Skeletal muscle cell (primary cell): Measurements from ENCODE around the gene TMPRSS6.

ENCODE experiments used
- DNase-seq: peaks from one replicate; pipeline ENCODE4 v3.0.0-alpha.2; 2010; ENCODE audit warnings: low read depth
- H3K4me3 ChIP-seq: 2 replicates; pipeline ENCODE4 v1.5.1; 2011; ENCODE audit warnings: low read depth, mild to moderate bottlenecking, control low read depth, low read length, moderate library complexity

TMPRSS6 gene

GRCh38 chr22:37094239-37094638 is 15.3 kb downstream of the TMPRSS6 start:
- no peak overlapping the region for H3K4me3 ChIP-seq
- DNase-seq: no peak

DNA sequence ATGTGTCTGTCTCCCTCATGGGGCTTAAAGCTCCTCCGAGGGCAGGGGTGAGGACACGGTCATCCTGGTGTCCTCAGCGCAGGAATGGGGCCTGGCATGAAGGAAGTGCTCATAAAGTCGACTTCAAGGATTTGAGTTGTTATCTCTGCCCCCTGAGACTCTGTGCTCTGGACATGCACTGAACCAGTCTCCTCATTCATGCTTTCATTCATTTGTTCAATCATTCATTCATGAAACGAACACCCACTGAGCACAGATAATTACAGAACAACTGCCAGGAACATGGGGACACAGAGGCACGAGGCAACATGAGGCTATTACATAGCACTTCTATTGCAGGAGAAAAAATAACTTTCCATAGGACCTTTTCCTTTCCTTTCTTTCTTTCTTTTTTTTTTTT is 16.5 kb downstream of the TMPRSS6 start:
- DNase-seq: no peak
- H3K4me3 ChIP-seq: no peak overlapping the region

DNA sequence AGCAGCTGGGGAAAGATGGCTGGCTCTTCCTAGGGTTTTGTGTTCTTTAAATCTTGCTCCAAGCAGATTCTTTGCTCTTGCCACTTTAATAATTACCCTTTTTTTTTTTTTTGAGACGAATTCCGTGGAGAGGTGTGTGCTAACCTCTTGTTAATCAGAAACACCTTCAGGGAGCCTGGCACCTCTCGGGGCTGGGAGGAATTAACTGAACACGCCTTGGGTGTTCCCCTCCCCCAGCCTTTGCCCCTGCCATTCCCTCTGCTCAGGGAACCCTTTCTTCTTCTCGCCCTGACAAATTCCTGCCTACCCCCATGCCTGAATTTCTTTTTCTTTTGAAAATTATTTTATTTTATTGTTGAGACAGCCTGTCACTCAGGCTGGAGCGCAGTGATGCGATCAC is 17.5 kb downstream of the TMPRSS6 start:
- H3K4me3 ChIP-seq: no peak overlapping the region
- DNase-seq: no peak

- no peak for DNase-seq
- H3K4me3 ChIP-seq: no peak overlapping the region
Observed at GRCh38 chr22:37090920-37091695, 18.4 kb downstream of the TMPRSS6 start.

GRCh38 chr22:37089434-37089833 is 20.1 kb downstream of the TMPRSS6 start:
- H3K4me3 ChIP-seq: no peak overlapping the region
- DNase-seq: no peak

- no peak for DNase-seq
- no peak overlapping the region for H3K4me3 ChIP-seq
Observed at GRCh38 chr22:37088750-37089408, 20.6 kb downstream of the TMPRSS6 start.

DNA sequence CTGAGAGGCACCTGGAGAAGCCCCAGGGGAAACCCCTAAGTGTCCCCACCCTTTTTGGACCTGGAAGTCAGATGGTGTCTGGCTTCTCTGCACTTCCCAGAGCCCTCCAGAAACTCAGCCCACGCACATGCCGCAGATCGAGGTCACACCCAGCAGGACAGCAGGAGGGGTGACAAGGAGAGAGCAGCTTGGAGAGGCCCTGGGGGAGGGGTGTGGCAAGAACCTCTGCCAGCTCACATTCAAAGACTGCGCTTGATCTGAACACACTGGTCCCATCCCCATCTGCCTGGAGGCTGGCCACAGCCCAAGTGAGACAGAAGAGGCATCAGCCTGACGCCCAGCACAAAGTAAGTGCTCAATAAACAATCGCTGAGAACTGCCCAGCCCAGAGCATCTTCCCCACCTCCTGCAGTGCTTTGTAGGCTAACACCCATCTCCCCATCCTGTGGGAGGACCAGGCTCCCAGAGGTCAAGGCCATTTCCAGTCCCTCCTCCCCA is 21.4 kb downstream of the TMPRSS6 start:
- no peak for DNase-seq

DNA sequence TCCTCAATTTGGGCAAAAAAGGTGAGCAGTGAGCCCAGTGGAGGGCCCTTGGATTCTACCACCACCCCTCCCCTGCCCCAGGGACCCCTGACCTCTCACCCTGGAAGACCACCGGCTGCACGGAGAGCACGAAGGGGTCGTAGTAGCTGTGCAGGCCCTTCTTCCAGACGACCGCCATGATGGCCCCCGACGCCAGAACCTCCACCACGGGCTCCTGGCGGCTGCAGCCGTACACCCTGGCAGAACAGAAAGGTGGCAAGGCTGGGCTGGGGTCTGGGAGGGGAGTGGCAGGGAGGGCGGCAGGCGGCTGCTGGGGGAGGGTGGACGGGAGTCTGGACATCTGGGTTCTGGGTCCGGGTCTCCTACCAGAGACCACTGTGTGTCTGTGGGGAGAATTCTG is 23.3 kb downstream of the TMPRSS6 start:
- DNase-seq: no peak
- no peak overlapping the region for H3K4me3 ChIP-seq

More for the DNA sequence above, 21.4 kb downstream of the TMPRSS6 start:
- no peak overlapping the region for H3K4me3 ChIP-seq

DNA sequence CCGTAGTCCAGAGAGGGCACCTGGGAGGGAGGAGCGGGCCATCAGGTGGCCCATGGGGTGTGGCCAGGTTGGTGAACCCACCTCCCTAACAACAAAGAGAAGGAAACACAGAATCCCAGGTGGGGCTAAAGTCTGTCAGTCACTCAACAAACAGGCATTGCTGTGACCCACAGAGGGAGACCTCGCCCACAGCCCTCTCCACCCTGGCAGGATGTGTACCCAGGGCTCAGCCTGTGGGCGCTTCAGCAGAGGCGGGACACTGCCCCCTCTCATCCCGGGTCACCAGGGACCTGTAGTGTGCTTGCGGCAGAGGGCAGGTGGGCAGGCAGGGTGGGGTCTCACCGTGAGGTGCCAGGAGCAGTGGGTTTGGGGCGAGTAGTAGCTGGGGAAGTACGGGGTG is 25.1 kb downstream of the TMPRSS6 start:
- no peak for DNase-seq
- no peak overlapping the region for H3K4me3 ChIP-seq

DNA sequence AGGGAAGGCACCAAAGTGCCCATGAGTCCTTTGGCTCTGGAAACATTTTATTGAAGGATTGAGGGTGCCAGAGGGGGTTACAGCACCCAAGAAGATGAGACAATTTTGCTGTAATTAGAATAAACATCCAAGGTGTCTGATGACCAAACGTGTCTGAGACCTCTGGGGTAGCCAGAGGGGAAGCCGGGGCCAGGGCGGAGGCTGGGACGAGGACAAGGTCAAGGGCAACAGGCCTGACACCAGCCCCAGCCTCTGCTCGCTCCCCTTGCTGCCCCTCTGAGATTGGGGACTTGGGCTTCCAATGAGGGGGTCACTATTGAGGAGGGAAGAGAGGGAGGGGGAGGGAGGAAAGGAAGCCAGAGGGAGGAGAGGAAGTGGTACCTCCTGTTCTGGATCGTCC is 25.6 kb downstream of the TMPRSS6 start:
- H3K4me3 ChIP-seq: no peak overlapping the region
- DNase-seq: no peak

DNA sequence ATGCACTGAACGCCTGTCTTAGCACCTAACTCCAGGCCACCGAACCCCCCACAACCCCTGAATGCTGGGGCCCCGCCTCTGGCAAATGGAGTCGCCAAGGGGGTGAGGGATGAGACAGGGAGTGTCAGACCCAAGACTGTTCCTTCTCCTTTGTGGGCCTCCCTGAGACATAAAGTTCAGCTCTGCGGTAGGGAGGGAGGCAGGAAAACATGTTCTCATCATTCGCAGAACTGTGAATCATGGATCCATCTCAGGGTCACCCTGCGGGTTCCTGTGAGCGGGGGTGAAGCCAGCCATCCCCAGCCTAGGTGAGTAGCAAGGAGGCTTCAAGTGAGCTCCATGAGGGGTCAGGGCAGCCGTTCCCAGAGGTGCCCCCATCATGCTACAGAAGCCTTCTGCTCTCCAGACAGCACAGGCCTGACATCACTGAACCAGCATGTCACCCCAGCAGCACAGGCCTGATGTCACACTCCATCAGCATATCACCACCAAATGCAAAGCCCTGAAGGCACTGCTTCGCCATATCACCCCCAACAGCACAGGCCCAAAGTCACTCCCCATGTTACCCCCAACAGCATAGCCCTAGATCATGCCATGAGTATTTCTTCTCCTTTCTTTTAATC is 27.2 kb downstream of the TMPRSS6 start:
- no peak overlapping the region for H3K4me3 ChIP-seq
- DNase-seq: peak; percentile 21

GRCh38 chr22:37080838-37081237 is 28.7 kb downstream of the TMPRSS6 start:
- no peak for DNase-seq
- H3K4me3 ChIP-seq: no peak overlapping the region

GRCh38 chr22:37080438-37080837 is 29.1 kb downstream of the TMPRSS6 start:
- no peak overlapping the region for H3K4me3 ChIP-seq
- no peak for DNase-seq

GRCh38 chr22:37079668-37080171 is 29.8 kb downstream of the TMPRSS6 start:
- no peak overlapping the region for H3K4me3 ChIP-seq
- peak; percentile 48 for DNase-seq

DNA sequence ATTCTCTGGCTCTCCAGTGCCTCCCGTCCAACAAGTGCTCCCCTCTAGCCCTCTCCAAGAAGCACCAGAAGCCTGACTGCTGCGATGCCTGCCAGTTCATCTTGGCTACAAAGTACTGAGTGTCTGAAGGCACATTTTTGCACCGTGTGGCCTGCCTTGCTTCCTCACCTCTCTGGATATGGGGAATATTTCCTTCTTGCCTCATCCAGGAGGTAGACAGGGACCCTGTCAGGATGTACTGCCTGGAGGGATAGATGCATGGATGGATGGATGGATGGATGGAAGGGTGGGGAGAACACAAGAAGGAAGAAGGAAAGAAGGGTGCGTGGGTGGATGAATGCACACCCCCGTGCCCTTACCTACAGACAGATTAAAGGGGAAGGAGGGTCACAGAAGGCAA is 30.4 kb downstream of the TMPRSS6 start:
- no peak for DNase-seq

GRCh38 chr22:37077802-37078448 is 31.6 kb downstream of the TMPRSS6 start:
- no peak for DNase-seq
- no peak overlapping the region for H3K4me3 ChIP-seq

More for the DNA sequence above, 30.4 kb downstream of the TMPRSS6 start:
- H3K4me3 ChIP-seq: no peak overlapping the region

DNA sequence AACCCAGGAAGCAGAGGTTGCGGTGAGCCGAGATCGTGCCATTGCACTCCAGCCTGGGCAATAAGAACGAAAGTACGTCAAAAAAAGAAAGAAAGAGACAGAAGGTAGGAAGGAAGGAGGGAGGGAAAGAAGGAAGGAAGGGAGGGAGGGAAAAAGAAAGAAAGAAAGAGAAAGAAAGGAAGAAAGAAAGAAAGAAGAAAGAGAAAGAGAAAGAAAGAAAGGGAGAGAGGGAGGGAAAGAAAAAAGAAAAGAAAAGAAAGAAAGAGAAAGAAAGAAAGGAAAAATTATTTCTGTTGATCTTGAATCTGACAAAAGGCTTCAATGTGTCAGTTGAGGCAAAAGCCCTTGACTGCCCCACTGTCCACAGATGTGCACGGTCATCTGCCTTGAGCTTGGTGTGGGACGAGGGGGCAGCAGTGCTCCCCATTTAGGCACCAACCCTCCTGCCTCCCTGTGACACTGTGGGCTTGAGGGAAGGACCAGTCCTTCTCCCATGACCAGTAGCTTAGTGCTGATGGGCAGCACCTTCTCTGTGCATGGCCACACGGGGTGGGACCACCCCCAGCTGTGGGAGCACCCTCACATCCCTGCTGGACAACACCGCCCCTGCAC is 33.6 kb downstream of the TMPRSS6 start:
- H3K4me3 ChIP-seq: no peak overlapping the region
- no peak for DNase-seq

GRCh38 chr22:37075046-37075445 is 34.5 kb downstream of the TMPRSS6 start:
- no peak overlapping the region for H3K4me3 ChIP-seq
- DNase-seq: no peak

GRCh38 chr22:37074537-37074936 is 35.0 kb downstream of the TMPRSS6 start:
- no peak overlapping the region for H3K4me3 ChIP-seq
- DNase-seq: no peak
